OCI-LY3 (cell line): ENCODE data around the gene SANBR.

Source experiments
- CTCF ChIP-seq: fragments of 200-600, 300-600 bp; sonication (generic); IDR thresholded peaks from 2 replicates; pipeline ENCODE4 v1.5.1; 2014; ENCODE audit warnings: antibody characterized with exemption, low read length, low read depth
- EZH2phosphoT487 ChIP-seq: fragments of 200-600 bp; shearing (Covaris generic); IDR thresholded peaks from 2 replicates; pipeline ENCODE4 v1.6.1; 2018; ENCODE audit warnings: antibody characterized with exemption, mixed run types, low read depth

- no peak for TF ChIP-seq CTCF
- TF ChIP-seq EZH2phosphoT487, result no peak
These were observed 48.5 kb downstream of the SANBR start for GRCh38 chr2:61114147-61114546.
